ENCODE data around the gene SDC3. TPM values are rescaled to one million over a fixed set of nuclear protein-coding genes. Genes with fewer than 3 reads are reported as not detected.

Gene SDC3
- total and polyA plus RNA-seq, 4 donors, result 3.3 to 27.5 (median 16.6) TPM

DNA sequence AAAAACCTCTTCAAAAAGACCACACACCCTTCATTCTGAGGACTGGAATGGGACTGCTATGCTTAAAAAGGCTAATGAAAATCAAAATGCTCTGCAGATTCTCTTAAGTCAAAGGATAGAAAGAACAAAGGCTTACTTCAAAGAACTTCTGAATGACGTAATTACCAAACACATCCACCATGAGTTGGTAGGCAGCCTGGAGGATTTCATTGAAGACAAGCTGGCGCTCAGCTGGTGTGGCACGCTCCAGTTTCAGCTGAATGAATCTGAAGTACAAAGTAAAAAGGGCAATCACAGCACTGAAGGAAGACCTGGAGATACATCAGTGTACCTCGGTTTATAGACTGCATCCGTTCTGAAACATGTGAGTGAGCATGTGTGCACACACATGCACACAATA lies 43.5 kb upstream of the SDC3 start:
- peaks cover 0 to 9% (median 1%) of the 10 kb centered on the region in 4 donors for H3K4me1 ChIP-seq (ENCODE audit: control insufficient read depth in 4 of 4, insufficient read depth in 4 of 4, low read length in 3 of 4)
- peaks cover 12 to 54% (median 46%) of the 10 kb centered on the region in 4 donors for H3K36me3 ChIP-seq (ENCODE audit: control insufficient read depth in 4 of 4, insufficient read depth in 3 of 4, low read depth in 1 of 4, low read length in 3 of 4)
- no peak overlapping the region for H3K9ac ChIP-seq (ENCODE audit: low read depth in 1 of 2, low read length in 2 of 2)
- TF ChIP-seq SP1 (IDR thresholded peaks at IDR 0.05), result no peak
- TF ChIP-seq JUND (IDR thresholded peaks at IDR 0.05), result no peak
- TF ChIP-seq, protein P1, sequence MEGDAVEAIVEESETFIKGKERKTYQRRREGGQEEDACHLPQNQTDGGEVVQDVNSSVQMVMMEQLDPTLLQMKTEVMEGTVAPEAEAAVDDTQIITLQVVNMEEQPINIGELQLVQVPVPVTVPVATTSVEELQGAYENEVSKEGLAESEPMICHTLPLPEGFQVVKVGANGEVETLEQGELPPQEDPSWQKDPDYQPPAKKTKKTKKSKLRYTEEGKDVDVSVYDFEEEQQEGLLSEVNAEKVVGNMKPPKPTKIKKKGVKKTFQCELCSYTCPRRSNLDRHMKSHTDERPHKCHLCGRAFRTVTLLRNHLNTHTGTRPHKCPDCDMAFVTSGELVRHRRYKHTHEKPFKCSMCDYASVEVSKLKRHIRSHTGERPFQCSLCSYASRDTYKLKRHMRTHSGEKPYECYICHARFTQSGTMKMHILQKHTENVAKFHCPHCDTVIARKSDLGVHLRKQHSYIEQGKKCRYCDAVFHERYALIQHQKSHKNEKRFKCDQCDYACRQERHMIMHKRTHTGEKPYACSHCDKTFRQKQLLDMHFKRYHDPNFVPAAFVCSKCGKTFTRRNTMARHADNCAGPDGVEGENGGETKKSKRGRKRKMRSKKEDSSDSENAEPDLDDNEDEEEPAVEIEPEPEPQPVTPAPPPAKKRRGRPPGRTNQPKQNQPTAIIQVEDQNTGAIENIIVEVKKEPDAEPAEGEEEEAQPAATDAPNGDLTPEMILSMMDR (IDR thresholded peaks at IDR 0.05; ENCODE audit: low read depth, low read length, missing input control), result no peak
- no peak for TF ChIP-seq RXRA (IDR thresholded peaks at IDR 0.05)
- TF ChIP-seq, protein P2, sequence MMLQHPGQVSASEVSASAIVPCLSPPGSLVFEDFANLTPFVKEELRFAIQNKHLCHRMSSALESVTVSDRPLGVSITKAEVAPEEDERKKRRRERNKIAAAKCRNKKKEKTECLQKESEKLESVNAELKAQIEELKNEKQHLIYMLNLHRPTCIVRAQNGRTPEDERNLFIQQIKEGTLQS (IDR thresholded peaks at IDR 0.05), result no peak
- no peak for TF ChIP-seq FOXA1 (IDR thresholded peaks at IDR 0.05)
- WGBS, result 94% methylated on average over 5 of the region's 5 CpGs
- no peaks in the 10 kb centered on the region for H3K27me3 ChIP-seq (ENCODE audit: control insufficient read depth in 4 of 4, insufficient read depth in 4 of 4, low read length in 3 of 4)
- H3K9me3 ChIP-seq (ENCODE audit: control insufficient read depth in 4 of 4, low read length in 3 of 4), result no peaks in the 10 kb centered on the region
- no peak overlapping the region for H3K27ac ChIP-seq (ENCODE audit: low read depth in 1 of 2, low read length in 2 of 2)
- no peak overlapping the region for H3K4me3 ChIP-seq (ENCODE audit: low read depth in 1 of 3, low read length in 3 of 3)
- DNase-seq (ENCODE audit: low spot score), result no peak

DNA sequence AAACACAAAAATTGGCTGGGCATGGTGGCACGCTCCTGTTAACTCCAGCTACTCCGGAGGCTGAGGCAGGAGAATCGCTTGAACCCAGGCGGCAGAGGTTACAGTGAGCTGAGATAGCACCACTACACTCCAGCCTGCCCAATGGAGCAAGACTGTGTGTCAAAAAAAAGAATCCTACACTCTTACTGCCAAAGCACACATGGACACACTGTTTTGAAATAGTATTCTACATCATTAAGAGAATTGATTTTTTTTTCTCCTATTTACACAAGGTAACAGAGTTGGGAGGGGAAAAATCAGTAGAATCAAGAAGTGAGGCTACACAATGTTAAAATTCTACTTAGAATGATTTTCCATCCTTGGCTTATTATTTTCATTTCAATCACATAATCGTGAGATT lies 42.1 kb upstream of the SDC3 start:
- peaks cover 12 to 55% (median 47%) of the 10 kb centered on the region in 4 donors for H3K36me3 ChIP-seq (ENCODE audit: control insufficient read depth in 4 of 4, insufficient read depth in 3 of 4, low read depth in 1 of 4, low read length in 3 of 4)
- DNase-seq (ENCODE audit: low spot score), result no peak
- H3K4me3 ChIP-seq (ENCODE audit: low read depth in 1 of 3, low read length in 3 of 3), result no peak overlapping the region
- TF ChIP-seq FOXA1 (IDR thresholded peaks at IDR 0.05) (peak; percentile 74), SP1 (IDR thresholded peaks at IDR 0.05) (peak; percentile 38), HNF4A (conservative IDR thresholded peaks at IDR 0.05) (peak; percentile 60 to 62), EGR1 (IDR thresholded peaks at IDR 0.05; ENCODE audit: low read depth in 2 of 2) (no peak), FOXA2 (IDR thresholded peaks at IDR 0.05) (peak; percentile 95), GABPA (IDR thresholded peaks at IDR 0.05 in 1 of 2, conservative IDR thresholded peaks at IDR 0.05 in 1 of 2) (no peak), RXRA (IDR thresholded peaks at IDR 0.05) (peak in 1 of 2 donors; percentile 70), HNF4G (IDR thresholded peaks at IDR 0.05) (no peak), TAF1 (conservative IDR thresholded peaks at IDR 0.05) (no peak), NR2F2 (IDR thresholded peaks at IDR 0.05) (no peak), YY1 (IDR thresholded peaks at IDR 0.05) (peak; percentile 31), REST (IDR thresholded peaks at IDR 0.05) (no peak), MAX (IDR thresholded peaks at IDR 0.05) (peak; percentile 72), ZBTB33 (IDR thresholded peaks at IDR 0.05) (peak; percentile 40), RAD21 (IDR thresholded peaks at IDR 0.05) (peak; percentile 52 to 57), JUND (IDR thresholded peaks at IDR 0.05) (peak in 1 of 2 donors; percentile 35)
- TF ChIP-seq, protein P1 (IDR thresholded peaks at IDR 0.05; ENCODE audit: low read depth, low read length, missing input control), result no peak
- TF ChIP-seq, protein P2 (IDR thresholded peaks at IDR 0.05), result no peak
- H3K27ac ChIP-seq (ENCODE audit: low read depth in 1 of 2, low read length in 2 of 2), result no peak overlapping the region
- no peak overlapping the region for H3K9ac ChIP-seq (ENCODE audit: low read depth in 1 of 2, low read length in 2 of 2)
- H3K27me3 ChIP-seq (ENCODE audit: control insufficient read depth in 4 of 4, insufficient read depth in 4 of 4, low read length in 3 of 4), result no peaks in the 10 kb centered on the region
- WGBS, result 46% methylated on average over 5 of the region's 5 CpGs
- H3K4me1 ChIP-seq (ENCODE audit: control insufficient read depth in 4 of 4, insufficient read depth in 4 of 4, low read length in 3 of 4), result peaks cover 0 to 9% (median 1%) of the 10 kb centered on the region in 4 donors
- H3K9me3 ChIP-seq (ENCODE audit: control insufficient read depth in 4 of 4, low read length in 3 of 4), result no peaks in the 10 kb centered on the region

Data from liver (tissue), 9 donors.